Peyer's patch (tissue), 4 donors: ENCODE results near the gene TGFB1I1.

Experiments used
- CTCF ChIP-seq, 6 experiments: fragments of 450-650 bp in 4 of 6; fragments of 200-600 bp in 2 of 6; sonication (generic) in 1 of 6; IDR thresholded peaks; one replicate each; pipeline ENCODE4 v1.5.1; 2017 to 2019; ENCODE audit warnings: antibody characterized with exemption in 6 of 6, mild to moderate bottlenecking in 3 of 6, moderate library complexity in 1 of 6
- POLR2A ChIP-seq, 2 donors: fragments of 450-650 bp; IDR thresholded peaks; one replicate each; pipeline ENCODE4 v1.5.1; 2017; ENCODE audit warnings: antibody characterized with exemption in 2 of 2, mild to moderate bottlenecking in 2 of 2, moderate library complexity in 2 of 2

GRCh38 chr16:31466381-31466841 is 5.5 kb upstream of the TGFB1I1 start:
- TF ChIP-seq CTCF (IDR thresholded peaks at IDR 0.05), result no peak
- TF ChIP-seq POLR2A (IDR thresholded peaks at IDR 0.05), result no peak
